ENCODE data around the gene KIF26A. TPM values are rescaled to one million over a fixed set of nuclear protein-coding genes. Genes with fewer than 3 reads are reported as not detected.
"Not testable (repeated sequence)": the region's sequence is repeated elsewhere in the genome, so short reads cannot be mapped to it uniquely, and the experiment has no call there.

KIF26A gene
- total RNA-seq, 1 donor from 2014 or later = 31.8 TPM

DNA sequence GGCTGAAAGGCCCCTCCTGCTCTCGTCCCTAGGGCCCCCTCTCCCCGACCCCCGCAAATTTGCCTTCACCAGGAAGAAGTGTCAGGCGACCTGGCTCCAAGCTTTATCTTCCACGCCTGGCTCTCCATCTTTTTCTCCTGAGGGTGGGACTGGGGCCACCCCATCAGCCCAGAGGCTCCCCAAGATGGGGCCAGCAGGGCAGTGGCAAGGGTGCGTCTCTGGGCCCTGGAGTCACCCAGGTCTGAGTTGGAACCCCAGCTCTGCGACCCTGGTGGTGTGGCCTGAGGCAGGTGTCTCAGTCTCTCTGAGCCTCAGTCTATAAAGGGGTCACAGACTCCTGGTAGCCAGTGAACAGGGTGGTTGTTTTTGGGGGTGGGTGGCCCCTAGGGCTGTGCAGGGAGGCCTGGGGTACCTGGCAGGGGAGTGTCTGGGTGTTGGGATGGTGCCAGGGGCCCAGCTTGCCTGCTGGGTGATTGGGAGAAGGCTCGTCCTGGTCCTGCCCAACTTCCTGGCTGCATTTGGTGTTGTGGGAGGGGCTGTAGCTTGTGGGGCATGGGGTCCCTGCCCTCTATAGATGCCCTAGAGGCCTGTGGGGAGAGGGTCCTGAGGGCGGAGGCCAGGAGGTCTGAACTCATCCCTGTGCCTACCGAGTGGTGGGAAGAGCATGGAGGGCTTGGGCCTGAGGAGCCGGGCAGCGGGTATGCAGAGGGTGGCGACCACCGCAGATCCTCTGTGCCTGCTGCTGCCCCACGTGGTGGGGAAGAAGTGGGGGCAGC is 7.6 kb downstream of the KIF26A start:
- DNase-seq = no peak

DNA sequence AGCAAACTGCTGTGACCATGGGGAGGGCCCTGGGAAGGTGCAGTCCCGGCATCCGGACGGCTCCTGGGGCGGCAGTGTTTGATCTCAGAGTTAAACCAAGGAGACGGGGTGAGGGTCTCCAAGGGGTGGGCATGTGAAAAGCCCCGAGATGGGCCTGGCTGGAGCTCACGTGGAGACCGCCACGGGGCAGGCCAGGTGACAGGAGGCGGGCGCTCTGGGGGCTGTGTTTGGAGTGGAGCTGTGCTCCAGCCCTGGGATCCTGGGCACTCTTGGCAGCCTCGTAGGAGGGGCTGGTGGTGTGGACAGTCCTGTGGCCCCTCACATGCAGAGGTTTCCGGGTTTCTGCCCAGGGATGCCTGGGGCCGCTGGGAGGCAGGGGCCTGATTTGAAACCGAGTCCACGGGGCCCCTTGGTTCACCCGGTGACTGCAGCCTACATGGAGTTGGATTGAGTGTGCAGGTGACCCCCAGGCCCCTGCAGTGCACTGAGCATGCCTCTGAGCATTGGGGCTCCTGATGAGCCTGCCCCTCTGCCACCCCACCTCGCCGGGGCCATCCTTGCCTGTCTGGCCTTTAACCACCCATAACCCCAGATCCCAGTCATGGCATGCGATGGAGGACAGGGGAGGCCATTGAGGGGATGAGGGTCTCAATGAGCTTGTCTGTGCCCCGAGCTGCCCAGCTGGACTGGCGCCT is 8.4 kb downstream of the KIF26A start:
- DNase-seq = no peak

DNA sequence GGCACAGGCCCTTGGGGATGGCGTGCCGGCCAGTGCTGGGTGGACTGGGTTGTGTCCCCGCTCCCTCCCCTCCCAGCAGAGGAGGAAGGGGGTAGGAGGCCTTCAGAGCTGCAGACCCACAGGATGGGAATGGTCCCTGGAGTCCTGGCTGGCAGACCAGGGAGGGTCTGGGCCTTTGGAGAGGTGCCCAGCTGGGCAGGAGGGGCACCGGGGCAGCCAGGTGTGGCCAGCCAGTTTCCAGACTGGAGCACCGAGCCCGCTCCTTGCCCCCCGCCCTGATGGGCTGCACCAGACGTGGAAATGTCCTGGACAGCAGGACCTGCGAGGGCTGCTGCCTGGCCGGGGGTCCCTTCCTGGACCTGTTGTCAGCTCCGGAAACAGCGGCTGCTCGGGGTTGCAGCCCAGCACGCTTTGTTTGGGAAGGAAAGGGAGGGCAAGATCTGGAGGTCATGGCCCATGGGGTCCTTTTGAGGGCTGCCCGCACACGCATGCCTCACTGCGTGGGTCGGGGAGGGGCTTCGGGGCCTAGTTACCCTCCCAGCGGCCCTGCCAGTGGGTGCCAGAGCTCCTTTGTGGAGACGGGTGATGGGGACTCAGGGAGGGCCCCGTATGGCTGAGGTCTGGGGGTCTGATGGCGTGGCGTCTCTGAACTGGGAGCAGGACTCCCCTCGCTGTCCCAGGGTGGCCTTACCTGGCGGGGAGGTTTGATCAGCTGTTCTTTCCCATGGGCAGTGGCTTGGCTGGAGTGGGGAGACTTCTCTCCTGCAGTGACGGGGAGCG is 9.1 kb downstream of the KIF26A start:
- DNase-seq = no peak

DNA sequence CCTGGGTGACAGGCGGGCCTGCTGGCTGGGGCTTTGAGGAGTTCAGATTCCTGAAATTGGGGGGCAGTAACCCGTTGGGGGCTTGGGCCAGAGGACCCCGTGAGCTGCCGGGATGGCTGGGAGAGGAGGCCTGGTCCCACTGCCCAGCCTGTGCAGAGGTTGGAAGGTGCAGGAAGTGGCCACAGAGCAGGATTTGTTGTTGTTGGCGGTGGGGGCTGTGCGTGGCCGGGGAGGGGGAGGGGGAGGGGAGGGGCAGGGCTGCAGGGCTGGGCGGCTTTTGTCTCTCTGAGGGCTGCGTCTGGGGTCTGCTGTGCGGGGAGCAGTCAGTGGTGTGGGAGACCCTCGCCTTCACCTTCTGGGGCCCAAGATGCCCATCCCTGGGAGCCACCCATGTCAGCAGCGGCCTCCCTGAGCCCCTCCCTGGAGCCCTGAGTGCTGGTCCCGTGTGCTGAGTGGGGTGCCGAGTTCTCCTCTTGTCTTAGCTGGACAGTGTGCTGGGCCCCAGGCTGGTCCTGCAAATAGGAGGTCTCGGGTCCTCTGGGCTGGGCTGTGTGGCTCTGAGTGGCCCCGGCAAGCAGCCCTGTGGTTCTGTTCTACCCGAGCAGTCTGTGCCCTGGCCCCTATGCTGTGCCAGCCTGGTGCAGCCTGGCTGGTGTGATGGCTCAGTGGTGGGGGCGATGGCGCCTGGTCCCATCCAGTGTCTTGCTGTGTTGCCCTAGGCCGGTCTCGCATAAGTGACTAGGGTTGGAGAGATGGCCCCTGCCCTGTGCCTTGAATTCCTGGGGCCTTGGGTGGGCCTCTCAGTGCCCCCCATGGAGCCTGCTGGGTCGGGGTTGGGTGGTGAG is 10.3 kb downstream of the KIF26A start:
- DNase-seq = no peak

DNA sequence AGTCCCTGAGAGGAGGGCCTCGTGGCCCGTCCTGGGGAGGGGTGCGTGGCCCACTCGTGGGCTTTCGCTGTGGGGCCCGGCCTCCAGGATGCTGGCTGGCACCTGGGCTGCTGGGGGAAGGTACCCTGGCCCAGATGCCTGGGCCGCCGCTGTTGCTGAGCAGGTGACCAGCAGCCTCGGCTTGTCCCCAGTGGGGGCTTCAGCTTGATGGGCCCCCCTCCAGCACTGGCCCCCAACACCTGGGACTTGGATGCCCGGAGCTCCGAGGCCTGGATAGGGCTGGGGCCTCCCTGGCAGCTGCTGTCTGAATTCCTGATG is 10.8 kb downstream of the KIF26A start:
- no peak for DNase-seq

DNA sequence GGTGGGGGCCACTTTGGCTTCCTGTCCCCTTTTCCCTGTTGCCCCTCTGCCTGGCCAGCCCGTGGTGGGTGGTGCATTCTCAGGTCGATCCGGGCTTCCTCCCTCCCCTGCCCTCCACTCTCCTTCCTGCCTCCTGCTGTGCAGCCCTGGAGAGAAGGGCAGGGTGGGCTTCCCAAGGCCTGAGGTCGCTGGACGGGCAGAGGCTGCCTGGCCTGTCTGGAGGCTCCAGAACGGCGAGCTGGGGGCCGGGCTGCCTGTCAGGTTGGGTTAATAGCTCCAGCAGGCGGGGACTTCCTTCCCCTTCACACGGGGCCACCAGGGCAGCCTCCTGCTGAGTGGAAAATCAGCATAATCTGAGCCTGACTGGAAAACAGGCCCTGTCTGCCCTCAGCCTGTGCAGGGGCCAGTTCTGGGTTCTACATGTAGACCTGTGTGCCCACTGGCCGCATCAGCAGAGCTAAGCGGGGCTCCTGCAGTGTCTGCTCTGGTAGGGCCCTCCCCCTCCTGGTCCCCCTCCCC is 11.3 kb downstream of the KIF26A start:
- DNase-seq = peak; percentile 46

DNA sequence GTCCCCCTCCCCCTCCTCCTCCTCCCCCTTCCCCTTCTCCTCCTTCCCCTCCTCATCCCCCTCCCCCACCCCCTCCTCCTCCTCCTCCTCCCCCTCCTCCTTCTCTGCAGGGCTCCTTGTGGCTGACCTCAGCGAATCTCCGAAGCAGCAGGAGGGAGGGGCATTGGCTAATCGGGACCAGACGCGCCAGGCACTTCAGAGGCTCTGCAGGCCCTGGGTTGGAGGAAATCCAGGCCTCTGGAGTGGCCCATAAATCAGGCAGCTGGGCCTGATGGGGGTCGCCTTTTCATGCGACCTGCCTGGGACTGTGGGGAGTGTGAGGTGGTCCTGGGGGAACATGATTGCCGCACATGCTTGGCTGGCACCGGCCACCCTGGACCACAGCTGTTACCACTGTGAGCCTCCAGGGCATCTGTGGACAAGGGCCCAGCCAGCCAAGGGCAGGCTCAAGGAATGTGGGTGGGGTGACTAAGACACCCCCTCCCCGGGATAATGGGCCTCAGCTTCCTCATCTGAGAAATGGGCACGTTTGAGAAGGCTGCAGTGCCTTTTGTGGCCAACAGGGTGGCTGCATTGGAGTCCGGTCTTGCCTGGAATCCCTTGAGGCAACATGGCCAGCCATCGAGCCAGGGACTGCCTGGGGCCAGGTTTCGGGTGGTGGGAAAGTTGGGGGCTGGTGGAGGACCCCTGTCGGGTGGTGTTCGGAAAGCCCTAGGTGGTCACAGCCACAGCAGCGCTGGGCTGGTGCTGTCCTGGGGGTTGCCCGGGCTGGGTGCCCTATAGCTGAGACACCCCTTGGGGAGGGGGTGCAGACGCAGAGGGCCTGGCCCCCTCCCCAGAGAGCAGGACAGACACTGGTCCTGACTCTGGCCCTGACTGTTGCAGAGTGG is 12.0 kb downstream of the KIF26A start:
- DNase-seq = no peak

DNA sequence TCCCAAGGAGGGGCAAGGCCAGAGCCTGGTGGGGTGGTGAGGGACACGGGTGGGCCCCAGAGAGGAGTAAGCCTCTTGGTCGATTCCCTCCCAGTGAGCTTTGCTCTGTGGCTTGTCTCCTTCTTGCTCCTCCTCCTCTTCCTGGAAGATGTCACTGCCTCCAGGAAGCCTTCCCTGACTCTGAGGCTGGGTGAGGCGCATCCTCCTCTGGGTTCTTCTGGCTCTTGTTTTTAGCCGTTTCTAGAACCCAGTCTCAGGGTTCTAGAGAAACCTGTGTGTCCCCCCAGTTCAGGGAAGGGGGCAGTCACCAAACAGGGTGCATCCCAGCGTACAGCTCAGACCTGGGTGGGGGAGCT is 12.6 kb downstream of the KIF26A start:
- DNase-seq = no peak

DNA sequence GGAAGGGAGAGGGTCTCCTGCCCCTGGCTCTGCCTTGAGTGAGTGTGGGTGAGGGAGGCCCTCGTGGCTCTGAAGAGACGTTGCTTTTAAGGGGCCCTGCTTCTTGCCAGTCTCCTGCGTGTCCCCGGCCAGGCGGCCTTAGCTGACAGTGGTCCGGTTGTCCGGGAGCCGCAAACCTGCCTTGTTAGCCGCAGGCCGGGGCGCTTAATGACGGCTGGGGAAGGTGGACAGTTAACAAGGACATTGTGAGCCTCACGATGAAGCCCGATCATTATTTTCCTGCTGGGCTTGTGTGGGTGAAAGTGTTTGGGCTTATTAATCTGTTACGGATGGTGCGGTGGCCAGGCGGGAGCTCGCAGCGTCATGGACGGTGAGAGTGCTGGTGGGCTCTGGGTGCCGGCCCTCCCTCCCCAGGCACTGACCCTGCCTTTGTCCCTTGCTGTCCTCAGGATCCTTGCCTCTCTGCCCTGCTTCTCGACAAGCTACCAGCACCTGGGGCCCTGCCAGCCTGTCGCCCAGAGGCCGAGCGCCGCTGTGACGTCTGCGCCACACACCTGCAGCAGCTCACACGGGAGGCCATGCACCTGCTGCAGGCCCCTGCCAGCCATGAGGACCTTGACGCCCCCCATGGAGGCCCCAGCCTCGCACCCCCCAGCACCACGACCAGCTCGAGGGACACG is 13.3 kb downstream of the KIF26A start:
- no peak for DNase-seq

DNA sequence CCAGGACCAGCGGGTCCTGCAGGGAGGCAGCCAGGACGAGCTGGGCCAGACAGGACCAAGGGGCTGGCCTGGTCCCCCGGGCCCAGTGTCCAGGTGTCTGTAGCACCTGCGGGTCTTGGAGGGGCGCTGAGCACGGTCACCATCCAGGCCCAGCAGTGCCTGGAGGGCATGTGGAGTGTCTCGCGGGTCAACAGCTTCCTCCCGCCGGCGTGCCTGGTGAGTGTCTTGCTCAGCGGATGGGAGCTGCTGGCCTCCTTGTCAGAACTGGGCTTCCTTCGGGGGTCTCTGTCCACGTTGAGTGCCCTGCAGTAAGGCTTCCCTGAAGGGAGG is 13.8 kb downstream of the KIF26A start:
- DNase-seq = no peak

DNA sequence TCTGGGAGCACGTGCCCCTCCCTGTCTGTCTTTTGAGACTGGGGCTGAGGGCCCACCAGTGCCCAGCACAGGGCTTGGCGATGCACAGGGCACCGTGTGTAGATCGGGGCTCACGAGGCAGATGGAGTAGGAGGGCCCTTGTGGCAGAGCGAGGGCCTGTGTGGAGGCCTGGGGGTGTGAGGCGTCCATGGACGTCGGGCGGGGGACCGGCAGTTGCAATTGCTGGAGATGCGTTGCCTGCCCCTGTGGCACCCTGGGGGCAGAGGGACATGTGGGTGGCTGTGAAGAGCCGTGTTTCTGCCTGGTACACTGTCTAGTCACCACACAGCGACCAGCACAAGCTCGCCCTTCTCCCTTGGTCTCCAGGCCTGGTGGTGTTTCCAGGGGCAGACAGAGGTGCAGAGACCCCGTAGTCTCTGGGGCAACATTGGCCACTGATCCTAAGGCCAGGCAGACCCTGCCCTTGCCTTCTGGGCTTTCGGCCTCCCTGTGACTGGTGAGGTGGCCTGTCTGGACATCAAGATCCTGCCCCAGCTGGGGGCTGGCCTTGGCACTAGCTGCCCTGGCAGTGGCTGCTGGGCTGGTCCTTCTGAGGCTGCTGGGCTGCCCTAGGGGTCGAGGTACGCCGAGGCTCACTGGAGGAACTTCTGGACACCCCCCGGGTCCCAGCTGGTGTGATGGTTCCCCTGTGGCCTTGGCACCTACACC is 14.5 kb downstream of the KIF26A start:
- DNase-seq = no peak

DNA sequence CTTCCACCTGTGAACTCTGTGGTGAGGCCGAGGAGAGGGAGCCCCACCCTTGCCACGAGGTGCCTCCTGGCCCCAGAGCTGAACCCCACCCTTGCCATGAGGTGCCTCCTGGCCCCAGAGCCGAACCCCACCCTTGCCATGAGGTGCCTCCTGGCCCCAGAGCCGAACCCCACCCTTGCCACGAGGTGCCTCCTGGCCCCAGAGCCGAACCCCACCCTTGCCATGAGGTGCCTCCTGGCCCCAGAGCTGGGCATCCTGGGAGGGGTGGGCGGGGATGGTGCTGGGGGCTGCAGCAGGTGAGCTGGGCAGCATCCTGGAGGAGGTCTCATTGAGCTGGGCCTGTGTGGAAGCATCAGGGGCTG is 15.0 kb downstream of the KIF26A start:
- not testable (repeated sequence) for DNase-seq

DNA sequence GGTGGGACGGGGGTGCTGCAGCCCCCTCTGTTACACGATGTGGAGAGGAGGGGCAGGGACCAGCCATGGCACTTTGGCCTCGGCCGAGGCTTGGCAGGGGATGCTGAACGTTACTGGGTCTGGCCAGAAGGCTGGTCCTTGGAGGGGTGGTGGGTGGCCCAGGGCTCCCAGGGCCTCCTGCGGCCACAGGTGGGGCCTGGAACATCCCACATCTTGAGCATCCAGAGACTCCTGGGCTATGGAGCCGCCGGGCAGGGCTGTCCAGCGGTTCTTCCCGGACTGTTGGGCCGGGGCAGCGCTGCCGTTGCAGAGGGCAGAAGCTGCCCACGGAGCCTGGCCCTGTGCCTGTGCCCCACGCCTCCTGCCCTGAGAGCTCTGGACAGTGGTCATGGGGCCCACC is 15.9 kb downstream of the KIF26A start:
- no peak for DNase-seq

DNA sequence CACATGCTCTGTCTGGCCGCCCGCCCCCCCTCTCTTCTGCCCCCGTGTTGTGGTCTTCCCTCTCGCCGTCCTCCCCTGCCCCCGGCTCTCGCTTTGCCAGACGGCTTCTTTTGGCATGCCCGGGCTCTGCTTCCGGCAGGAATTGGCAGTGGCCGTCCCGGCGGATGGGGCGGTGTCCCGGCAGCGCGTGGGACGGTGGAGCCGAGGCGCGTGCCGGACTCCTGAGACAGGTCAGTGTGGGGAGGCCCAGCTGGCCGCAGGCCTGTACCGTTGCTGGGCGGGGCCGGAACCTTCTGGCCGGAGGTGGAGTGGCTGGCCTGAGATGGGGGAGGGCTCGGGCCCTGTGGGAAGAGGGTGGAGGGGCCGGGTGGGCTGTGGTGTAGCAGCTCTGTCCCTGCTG is 17.1 kb downstream of the KIF26A start:
- DNase-seq = peak; percentile 26

DNA sequence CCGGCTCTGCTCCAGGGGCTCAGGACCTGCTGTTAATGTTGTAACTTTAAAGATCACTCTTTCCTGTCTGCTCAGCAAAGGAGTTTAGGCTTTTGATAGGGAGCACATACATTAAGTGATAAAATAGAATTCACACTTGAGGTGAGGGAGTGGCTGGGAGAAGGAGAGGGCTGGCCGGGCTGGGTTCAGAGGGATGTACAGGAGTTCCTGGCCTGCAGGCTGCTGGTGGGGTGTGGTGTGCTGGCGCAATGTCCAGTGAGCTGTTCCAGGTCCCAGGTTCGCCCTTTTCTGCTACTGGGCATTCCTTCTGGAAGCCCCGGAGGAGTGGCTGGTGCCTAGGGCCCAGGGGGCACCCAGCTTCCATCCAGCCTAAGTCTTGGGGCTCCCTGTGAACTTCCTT is 17.8 kb downstream of the KIF26A start:
- no peak for DNase-seq

DNA sequence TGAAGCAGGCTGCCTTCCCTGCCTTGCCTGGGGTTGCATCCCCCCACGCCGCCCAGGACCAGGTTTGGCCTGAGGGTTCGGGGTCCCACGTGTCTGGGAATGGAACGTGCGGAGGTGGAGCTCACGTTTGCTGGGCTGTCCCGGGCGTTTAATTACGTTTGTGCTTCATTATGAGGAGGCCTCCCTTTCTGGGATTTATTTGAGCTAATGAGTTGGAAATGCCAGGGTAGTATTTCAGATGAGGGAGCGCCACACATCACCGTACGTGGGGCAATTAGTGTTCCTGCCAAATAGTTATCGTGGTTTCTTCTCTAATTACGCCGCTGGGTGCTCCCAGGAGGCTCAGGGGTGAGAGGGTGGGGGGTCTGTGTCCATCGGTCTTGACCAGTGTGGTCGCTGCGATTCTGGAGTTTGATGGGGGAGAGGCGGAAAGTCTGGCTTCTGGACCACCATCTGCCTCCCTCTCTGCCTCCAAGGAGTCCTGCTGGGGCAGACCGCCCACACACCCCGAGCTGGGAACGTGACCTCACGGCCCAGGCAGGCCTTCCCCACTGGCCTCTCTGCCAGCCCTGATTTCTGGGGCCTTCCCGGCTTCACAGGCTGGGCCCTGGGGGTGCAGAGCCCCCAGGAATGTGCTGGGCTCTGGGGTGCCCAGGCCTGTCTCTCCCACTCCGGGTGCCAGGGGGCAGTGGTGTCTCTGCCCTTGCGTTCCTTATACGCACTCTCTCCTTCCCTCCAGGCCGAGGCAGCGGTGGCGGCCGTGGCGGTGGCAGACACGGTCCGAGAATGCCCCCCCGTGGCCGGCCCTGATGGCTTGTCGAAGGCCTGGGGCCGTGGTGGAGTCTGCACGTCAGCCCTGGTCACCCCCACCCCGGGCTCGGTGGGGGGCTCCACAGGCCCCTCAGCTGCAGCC is 18.9 kb downstream of the KIF26A start:
- DNase-seq = no peak

DNA sequence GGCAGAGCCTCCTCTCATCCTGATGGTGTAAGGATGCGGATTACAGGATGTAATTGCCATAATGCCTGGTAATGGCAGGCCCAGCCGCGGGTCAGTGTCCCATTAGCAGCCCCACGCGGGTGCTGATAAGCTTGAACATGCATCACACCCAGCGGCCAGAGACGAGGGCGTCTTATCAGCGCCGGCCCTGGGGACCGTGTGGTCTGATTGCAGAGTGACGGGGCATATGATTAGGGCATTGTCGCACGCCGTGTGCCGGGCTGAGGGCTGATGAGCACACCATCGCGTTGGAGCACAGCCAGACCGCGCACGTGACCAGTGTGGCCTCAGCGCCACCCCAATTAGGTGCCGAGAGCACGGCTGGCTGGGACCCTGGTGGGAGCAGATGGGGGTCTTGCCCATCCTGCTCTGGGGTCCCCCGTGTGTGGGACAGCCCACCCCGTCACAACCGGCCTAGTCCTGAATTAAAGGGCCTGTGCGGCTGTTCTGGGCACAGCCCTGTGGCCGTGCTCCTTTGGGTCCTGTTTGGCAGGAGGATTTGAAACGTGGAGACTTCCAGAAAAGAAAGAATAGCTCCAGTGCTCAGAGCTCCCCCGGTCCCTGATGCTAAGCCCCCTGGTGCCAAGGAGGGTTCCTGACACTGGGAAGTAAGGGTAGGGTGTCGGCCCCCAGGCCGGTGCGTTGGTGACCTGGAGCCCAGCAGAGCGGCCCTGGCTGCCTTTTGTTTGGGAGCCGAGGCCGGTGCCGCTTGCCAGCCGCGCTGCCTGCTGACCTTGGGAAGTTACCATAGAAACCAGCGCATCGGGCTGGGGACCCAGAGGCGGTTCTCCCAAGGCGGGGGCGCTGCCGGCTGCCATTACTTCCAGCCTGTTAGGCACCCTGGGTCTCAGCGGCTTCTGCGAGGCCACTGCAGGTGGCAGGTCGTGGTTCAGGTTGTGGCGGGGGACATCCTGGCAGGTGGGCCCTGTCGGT is 20.7 kb downstream of the KIF26A start:
- no peak for DNase-seq

DNA sequence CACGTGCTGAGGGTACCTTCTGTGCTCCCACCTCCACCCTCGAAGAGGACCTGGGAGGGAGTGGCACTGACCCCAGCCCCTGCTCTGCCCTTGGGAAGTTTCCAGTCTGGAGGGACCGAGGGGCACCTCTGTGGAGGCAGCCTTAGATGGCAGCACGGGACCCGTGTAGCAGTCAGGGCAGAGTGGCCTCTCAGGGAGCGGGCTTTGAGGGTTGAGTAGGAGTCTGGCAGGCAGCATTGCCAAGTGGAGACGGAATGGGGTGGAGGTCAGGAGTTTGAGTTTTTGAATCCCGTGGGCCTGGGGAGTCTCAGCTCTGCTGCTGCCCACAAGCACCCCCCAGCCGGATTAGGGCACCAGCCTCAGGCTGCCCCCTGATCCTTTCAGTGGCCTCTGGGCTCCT is 21.6 kb downstream of the KIF26A start:
- no peak for DNase-seq
